GM11168 (cell line): Measurements from ENCODE around the gene SCN3A.

Experiments
- in situ Hi-C: fragments of 300-500 bp; cut with MboI; formaldehyde crosslinking; loops from one replicate; pipeline ENCODE4 v1.12.0; 2022; ENCODE audit warnings: low sequenced_read_pairs; ENCODE audit not compliant: unreplicated experiment

The SCN3A gene

GRCh38 chr2:165203689-165204559 is at the start of gene SCN3A:
Gene SCN3A, minus strand, starts transcription at chr2:165204050. Its CDS starts 27,656 bp downstream, at chr2:165176394.
- in situ Hi-C loops: no loop called here

DNA sequence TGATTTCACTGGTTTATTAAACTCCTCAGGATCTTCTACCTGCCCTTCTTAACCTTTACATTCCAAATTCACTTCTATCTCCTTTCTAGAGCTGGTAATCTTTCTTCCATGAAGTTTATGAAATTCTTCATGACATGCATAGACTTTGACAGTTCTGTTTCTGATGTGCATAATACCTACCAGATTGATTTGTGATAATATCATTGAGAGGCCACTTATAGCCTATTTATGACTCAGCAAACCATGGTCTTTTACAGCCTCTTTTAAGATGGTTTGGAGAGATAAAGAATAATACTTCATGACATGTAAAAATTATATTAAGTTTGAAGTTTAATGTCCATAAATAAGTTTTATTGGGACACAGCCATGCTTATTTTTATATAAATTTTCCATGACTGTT is 49.3 kb upstream of the SCN3A start:
- in situ Hi-C loops: no loop called here

GRCh38 chr2:165251366-165251765 is 47.5 kb upstream of the SCN3A start:
- in situ Hi-C loops: no loop called here

GRCh38 chr2:165248238-165248637 is 44.4 kb upstream of the SCN3A start:
- in situ Hi-C loops: no loop called here

DNA sequence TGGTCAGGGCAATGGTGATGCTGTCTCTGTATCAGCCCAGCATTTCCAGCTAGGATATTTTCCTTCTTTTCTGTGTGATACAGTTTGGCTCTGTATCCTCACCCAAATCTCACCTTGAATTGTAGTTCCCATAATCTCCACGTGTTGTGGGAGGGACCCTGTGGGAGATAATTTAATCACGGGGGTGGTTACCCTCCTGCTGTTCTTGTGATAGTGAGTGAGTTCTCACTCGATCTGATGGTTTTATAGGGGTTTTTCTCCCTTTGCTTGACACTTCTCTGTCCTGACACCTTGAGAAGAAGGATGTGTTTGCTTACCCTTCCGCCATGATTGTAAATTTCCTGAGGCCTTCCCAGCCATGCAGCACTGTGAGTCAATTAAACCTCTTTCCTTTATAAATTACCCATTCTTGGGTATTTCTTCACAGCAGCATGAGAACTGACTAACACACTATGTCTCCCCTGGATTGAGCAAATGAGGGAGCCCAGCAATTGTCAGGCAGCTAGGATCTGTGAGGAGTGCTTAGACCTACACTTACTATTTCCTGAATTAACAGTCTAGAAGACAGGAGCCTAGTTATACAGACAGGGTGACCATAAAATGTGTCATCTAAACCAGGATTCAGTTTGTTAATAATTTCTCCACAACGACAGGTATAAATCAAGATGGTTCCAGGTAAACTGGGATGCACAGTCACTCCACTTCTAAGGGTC is 41.4 kb upstream of the SCN3A start:
- in situ Hi-C loops: no loop called here

DNA sequence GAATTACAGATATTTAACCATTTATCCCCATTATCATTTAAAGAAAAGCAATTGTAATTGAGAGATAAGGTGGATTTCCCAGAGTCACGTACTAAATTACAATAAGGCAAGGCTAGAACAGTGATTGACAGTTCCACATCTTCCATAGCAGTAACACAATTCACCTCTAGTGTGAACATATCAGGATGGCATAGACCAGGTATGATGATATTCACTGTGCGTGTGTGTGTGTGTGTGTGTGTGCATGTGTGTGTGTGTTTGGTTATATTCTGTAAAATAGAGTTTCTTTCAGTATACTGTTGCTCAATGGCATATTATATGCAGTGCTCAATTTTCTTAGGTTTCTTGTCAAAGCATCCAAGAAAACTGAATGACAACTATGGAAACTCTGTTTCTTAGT is 37.1 kb upstream of the SCN3A start:
- in situ Hi-C loops: no loop called here

DNA sequence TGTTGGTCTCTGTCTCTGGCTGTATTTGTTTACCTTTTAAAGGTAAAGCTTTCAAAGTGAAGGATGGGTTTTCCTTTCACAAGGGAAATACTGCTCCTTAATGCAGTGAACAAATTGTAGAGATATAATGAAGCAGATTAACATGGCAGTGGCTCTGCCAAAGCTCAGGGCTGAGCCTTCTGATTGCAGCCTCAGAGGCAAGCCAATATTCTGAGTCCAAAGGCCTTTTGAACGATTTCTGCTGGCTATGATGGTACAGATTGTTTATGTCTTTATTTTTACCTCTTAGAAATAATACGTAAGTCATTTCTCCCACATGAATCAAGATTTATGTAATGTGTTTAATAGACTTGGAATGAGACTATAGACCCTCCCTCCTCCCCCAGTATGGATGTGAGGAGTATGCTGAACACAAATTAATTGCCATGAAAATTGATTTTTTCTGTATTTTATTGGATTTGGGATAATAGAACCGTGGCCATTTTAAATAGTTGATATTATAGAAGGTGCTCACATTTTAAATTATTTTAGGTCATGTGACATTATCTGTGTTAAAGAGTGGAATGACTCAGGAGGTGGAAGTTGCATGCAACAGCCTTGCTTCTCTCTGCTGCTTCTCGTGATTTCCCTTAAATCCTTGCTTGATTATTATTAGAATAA is 36.1 kb upstream of the SCN3A start:
- in situ Hi-C loops: no loop called here

DNA sequence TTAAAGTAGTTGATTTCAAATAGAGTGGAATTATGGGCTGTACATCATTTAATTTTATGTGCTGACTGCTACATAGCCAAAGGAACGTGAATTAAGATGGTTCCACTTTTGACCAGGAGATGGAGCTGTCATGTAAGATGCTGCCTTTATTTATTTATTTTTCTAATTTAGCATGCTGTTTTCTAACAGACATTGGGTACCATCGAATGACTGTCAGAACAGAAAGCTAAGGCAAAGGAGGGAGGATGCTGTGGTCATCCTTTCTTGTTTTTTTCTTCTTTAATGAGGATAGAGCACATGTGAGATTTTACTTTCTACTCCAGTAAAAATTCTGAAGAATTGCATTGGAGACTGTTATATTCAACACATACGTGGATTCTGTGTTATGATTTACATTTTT is 35.4 kb upstream of the SCN3A start, which contains the start of gene SCN2A:
Gene SCN2A, plus strand, starts transcription at position 185 of the 400 bp plus-strand sequence. CDS start 56,410 bp downstream, outside the sequence.
- in situ Hi-C loops: no loop called here

GRCh38 chr2:165238295-165238694 is 34.4 kb upstream of the SCN3A start:
- in situ Hi-C loops: no loop called here

DNA sequence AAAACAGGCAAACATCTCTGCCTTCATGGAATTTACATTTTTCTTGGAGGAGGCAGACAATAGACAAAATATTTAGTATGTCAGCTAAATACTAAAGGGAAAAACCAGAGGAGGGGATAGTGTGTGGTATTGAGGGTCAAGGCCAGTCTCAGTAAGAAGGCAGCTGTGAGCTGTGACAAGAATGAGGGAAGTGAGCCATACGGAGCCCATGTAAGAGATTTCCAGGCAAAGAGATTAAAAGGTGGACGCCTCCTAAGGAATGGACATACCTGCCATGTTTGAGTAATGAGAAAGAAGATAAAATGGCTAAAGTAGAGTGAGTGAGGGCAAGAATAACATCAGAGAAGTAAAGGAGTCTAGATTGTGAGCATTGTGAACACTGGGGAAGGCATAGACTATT is 33.2 kb upstream of the SCN3A start:
- in situ Hi-C loops: no loop called here

GRCh38 chr2:165227571-165227970 is 23.7 kb upstream of the SCN3A start:
- in situ Hi-C loops: no loop called here

GRCh38 chr2:165224941-165225340 is 21.1 kb upstream of the SCN3A start:
- in situ Hi-C loops: no loop called here

DNA sequence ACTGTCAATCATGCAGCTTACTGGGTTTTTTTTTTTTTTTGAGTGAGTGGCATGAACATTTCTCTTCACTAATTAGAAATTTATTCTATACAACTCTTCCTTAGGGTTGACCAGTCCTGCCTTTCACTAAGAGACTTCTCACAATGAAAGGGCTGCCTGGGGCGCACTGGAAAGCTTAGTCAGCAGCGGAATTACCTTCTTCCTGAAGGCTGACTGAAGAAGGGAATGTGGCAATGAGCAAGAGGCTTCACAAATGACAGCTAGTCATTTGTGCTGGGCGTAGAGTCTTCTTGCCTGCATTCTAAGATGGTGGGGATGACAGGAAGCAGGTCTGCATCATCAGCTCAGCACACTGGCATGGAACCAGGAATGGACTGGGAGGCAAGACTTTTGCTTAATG is 15.6 kb upstream of the SCN3A start:
- in situ Hi-C loops: no loop called here

DNA sequence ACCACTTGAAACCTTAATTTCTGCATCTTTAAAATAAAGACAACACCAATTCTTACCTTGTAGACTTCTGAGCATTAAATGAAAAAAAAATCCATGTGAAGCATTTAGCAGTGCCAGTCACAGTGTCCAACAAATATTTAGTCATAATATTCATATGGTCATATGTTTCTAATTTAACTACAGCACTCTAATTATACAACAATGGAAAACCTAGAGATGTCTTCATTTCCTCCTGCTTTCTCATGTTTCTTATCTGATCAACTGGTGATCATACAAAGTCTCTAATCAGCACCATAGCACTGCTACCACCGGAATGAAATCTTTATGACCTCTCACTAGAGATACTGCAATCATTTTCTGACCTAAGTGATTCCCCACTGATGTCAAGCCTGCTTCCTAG is 10.2 kb upstream of the SCN3A start:
- in situ Hi-C loops: no loop called here

GRCh38 chr2:165208094-165208493 is 4.2 kb upstream of the SCN3A start:
- in situ Hi-C loops: no loop called here

DNA sequence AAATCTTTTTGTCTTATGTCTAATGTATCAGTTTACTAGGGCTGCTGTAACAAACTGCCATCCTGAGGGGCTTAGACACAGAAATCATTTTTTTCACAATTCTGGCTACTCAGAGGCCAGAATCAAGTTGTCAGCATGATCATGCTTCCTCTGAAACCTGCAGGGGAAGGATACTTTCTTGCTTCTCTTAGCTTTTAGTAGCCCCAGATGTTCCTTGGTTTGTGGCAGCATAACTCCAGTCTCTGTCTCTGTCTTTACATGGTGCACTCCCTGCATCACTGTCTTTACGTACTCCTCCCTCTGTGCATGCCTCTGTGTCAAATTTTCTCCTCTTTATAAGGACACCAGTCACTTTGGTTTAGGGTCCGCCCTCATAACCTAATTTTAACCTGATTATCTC is 2.0 kb upstream of the SCN3A start:
- in situ Hi-C loops: no loop called here

DNA sequence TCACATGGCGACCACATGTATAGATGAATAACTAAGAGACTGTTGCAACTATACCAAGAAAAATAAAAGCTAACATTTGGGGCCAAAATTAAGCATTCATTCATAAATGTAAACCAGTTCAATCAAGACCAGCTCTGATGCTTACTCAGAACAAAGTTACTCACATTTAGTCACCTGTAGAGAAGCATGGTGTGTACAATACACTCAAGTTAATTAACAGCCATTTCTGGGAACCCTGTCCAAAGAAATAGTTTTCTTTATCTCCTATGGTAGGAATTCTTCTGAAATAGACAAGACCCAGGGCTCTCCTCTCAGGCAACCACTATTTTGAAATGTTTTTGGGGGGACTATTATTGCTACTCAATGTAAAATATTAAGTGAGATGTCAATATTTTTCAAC is 1.6 kb downstream of the SCN3A start:
- in situ Hi-C loops: no loop called here

GRCh38 chr2:165198181-165198580 is 5.7 kb downstream of the SCN3A start:
- in situ Hi-C loops: loop anchor here (10.0 kb wide), 1 partner anchor 173 kb away; no protein-coding TSS in a partner anchor

DNA sequence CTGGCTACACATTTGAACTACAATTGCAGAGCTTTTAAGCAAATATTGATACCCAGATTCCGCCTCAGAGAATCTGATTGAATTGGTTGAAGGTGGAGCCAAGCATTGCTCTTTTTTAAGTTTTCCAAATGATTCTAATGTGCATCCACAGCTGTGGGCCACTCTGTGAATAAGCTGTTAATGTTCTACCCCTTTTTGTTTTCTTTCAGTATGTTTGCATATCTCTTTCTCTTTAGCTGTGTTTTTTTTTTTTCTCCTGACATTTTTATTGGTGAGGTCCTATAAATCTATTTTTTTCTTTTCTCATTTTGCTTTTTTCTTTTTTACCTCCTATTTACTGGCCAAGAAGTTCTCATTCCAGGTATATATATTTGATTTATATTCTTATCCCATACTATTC is 6.5 kb downstream of the SCN3A start:
- in situ Hi-C loops: loop anchor here (10.0 kb wide), 1 partner anchor 173 kb away; no protein-coding TSS in a partner anchor

DNA sequence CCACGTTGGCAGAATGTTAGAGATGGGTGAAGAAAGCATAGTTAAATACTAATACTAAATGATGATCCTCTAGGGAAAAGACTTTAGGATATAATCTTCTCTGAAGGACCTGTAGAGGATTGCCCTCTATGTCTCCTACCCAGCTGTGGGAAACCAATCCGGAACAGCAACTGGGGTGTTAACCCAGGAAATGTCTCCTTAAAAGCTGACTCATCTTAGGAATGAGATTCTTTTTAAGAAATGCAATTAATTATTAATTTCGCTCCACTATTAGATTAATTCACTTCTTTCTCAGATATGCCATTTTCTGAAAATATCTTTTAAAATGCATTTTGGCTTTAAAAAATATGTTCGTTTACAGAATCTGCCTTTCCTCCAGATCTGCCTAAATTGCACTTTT is 7.4 kb downstream of the SCN3A start:
- in situ Hi-C loops: loop anchor here (10.0 kb wide), 1 partner anchor 172 kb away; no protein-coding TSS in a partner anchor
